ENCODE data around the gene SV2B. TPM values are rescaled to one million over a fixed set of nuclear protein-coding genes. Genes with fewer than 3 reads are reported as not detected.

Gene SV2B
- total RNA-seq, 2 donors from 2014 or later: 2.9 to 3.4 TPM

DNA sequence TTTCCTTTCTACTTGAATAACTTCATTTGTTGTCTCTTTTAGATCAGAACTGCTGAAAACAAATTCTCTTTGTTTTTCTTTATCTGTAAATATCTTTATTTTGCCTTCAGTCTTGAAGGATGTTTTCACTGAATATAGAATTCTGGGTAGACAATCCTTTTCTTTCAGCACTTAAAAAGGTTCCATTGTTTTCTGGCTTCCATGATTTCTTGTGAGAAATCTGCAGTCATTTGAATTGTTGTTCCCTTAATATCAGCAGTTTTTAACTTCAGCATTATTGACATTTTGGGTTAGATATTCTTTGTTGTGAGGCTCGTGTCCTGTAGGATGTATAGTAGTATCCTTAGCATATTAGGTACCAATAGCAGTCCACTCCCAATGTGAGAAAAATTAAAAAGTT lies 65.8 kb downstream of the SV2B start:
- intact Hi-C loops (cut with DNase I): no loop called here
- no peak for DNase-seq (ENCODE audit: low spot score)

DNA sequence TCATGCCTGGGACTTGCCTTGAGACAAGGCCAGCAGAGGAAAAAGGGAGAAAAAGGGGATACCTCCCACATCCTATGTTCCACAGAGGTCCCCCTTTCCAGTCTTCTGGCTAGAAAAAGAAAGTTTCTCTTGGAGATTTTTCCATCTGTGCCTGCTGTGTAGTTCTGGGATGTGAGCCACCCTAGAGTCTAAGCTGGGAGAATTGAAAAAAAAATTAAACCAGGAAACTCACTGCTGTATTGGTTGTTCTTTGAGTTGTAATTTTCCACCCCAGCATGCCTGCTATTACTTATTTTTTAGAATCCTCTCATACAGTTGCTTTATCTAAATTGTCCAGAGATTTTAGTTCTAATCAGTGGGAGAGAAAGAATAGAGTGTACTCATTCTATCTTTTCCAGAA lies 68.4 kb downstream of the SV2B start:
- DNase-seq (ENCODE audit: low spot score): no peak
- intact Hi-C loops (cut with DNase I): no loop called here

DNA sequence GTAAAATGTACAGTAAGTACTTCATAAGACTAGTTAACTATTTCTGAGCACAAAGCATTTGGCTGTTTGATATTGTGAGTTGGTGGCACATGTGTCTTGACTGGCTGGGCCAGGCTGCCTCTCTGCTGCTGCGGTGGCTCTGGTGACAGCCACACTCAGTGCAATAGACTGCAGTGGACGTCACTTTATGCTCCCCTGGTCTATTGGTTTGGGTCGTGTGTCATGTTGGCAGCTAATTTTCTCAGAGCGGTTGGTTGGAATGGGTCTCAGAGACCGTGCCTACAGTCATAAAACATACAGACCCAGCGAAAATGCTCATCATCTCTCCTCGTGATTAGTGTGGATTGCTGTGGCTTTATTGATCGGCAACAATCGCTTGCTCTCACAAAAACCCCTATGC lies 71.3 kb downstream of the SV2B start:
- intact Hi-C loops (cut with DNase I): no loop called here
- DNase-seq (ENCODE audit: low spot score): no peak

DNA sequence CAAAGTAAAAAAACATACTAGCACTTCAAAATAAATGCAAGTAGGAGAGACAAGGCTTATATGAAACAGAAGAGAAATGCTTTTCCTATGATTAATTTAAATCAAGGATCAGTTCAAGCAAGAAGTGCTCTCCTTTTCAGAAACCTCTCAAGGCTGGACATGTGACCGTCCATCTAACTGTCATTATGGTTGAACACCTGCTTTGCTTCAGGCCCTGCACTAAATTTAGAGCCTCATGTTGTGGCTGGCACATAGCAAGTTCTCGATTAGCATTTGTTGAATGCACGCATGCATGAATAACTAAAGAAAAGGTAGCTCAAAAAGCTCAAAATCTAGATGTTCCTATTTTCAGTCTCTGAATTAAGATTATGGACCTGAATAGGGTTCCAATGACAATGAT lies 82.0 kb downstream of the SV2B start:
- intact Hi-C loops (cut with DNase I): no loop called here
- no peak for DNase-seq (ENCODE audit: low spot score)

DNA sequence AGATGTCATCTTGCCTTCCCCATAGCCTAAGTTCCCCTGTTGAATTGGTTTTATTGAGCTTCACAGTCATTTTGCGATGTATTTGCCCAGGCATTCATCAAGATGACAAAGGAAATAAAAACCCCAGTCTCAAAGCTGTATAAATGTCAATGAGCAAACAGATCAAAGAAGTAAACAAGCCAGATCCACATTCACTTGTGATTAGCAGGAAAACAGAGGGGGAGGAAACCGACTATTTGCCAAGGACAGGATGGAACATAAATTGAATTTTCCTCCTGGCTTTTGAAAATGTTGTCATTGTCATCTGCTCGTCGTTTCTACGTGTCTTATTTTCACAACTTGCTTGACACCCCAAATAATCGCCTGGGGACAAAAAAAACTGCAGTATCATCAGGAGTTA lies 83.5 kb downstream of the SV2B start:
- intact Hi-C loops (cut with DNase I): no loop called here
- DNase-seq (ENCODE audit: low spot score): no peak

DNA sequence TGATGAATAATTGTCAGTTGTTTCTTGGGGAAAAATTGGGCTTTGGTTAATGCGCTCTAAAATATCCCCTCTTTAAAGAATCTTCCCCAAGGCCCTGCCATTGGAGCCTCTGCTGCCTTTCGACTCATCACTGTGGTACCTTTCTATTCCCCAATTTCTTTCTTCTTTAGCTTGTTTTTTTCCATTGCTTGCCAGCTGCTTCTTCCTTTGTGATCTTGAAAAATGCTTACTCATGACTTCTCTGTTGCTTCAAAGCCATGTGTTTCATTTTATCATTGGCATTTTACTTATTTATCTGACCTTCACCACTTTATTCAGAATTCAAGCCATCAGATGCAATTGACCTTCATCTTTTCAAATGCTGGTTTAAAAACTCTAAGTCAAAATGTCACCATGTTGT lies 84.4 kb downstream of the SV2B start:
- intact Hi-C loops (cut with DNase I): no loop called here

DNA sequence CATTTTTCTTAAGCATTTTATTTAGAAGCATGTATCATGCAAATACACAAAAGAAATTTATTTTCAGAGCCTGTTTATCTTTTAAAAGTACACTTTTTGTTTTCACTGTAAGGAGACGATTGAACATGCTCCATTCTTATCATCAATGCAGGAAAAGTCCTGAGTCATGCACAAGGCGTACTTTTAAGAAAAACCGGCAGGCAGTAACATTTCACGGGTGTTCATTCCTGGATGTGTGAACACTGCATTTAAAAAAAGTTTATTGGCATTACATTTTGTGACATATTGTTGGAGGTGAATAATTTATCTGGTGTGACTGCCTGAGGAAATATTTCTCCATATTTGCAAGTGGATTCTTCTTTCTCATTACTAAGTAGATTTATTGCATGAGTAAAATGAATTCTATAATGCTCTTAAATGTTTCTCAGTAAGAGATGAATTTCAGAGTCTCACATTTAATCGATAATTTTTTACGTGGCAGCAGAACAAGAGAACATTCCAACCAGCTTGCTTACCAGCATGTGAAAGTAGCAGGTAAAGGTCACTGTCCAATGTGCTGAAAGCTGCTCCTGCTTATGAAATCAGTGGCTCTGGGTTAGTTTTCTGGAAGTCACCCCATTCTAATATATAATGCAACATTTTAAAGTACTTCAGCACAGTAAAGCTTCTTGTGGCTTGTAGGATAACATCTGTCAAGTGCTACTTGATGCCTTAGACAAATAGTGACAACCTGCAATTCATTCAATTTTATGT lies 87.0 kb downstream of the SV2B start:
- DNase-seq (ENCODE audit: low spot score): no peak
- intact Hi-C loops (cut with DNase I): no loop called here

More for the DNA sequence above, 84.4 kb downstream of the SV2B start:
- DNase-seq (ENCODE audit: low spot score): no peak

DNA sequence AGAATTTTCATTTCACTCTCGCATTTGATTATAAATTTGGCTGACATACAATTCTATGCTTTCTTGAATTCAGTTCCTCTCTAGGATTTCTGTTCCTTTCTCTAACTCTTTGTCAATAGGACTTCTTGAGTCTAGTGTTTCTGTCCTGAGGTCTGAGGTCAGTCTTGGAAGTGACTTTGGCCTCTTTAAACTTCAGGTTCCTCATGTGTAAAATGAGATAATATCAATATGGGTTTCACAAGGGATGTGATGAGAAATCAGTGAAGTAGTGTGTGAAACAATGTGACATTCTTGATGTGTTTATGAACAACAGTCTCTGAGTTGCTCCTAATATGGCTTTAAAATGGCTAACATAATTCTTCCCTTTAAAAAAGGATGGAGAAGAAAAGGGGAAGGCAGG lies 92.2 kb downstream of the SV2B start:
- no peak for DNase-seq (ENCODE audit: low spot score)
- intact Hi-C loops (cut with DNase I): no loop called here

DNA sequence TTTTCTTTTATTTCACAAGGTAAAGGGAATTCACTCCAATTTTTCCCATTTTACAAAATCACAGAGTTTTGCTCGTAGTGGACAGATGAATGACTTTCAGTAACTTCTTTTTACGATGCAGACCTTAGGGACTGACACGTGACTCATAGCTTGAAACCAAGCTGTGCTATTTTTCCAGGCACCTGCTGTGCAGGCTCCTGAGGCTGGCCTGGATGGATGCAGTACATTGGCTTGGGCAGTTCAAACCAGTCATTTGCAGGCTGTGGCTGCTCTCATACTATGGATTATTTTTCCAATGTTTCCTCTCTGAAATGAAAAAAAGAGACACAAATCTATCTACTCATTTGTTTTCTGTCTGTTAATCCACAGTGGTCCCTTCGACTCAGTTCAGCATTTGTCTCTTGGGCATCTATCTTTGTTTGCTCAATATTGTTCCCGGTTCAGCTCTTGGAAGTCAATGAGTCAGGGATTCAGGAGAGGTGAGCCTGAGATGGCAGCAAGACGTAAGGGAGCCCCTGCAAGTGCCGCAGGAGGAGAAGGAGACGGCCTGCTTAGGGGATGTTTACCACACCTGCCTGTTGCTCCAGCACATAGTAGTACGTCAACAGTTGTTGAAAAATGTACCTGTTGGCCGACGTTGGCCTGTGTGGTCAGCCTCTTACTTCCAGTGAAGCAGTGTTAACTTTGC lies 92.8 kb downstream of the SV2B start:
- intact Hi-C loops (cut with DNase I): no loop called here
- no peak for DNase-seq (ENCODE audit: low spot score)

DNA sequence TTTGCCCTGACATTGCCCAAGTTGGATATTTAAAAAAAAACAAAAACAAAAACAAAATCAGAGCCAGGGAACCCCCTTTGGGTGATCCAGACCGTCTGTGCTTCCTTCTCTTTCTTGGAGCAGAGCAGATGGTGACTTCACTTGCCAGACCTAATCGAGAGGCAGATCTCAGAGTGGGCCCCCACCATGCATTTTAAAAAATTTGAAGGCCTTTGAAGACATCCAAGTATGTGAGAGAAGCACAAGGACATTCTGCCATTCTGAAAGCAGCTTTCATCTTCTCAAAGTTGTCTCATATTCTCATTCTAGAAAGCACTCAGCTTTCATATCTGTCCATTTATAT lies 93.3 kb downstream of the SV2B start:
- DNase-seq (ENCODE audit: low spot score): no peak
- intact Hi-C loops (cut with DNase I): no loop called here

DNA sequence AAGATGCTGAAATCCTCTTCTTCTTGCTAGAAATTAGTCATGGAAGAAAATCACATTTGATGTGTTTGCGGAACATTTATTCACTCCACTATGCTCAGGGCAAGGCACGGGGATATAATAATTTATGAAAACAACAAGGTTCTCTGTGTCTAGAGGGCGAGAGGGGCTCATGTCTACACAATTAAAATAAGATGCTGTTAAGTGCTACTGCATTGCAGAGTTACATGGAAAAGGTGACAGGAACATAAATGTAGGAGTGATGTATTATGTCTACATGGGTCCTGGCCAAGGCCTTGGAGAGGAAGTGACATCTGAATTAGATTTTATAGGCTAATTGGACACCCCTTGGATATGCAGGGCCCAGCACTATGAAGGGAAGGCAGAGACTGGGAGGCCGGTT lies 96.1 kb downstream of the SV2B start:
- no peak for DNase-seq (ENCODE audit: low spot score)
- intact Hi-C loops (cut with DNase I): no loop called here

DNA sequence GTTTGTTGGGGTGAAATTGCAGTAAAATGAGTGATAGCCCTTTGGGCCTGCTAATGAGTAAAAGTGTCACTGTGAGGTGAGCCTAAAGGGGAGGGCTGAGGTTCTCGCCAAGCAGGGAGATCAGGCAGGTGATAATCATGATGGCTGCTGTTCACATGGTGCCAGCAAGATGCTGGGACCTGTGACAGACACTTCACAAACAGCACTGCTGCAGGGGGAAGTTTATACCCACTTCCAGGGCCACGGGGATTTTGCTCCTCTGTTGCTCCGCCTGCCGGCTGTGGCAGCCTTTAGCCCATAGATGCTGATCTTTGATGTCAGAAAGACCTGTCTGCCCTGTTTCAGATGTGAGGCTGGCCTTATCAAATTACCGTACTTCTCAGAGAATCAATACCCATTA lies 96.7 kb downstream of the SV2B start:
- intact Hi-C loops (cut with DNase I): no loop called here
- no peak for DNase-seq (ENCODE audit: low spot score)

DNA sequence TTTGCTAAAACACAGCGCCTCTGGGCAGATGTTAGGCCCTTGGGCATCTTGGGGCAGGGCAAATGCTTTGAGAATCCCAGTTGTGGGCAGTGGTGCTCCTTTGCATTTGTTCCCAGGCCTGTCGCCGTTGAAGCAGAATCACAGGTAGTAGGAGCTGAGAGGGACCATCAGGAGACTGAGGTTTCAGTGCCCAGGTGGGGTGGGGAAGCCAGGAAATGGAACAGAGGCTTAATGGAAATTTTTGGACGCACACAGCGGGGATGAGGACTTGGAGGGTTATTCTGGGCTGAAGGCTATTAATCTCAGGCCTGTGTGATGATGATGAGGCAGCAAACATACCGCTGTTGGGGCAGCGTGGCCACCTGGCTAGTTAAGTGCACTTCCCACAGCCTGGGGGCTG lies 99.5 kb downstream of the SV2B start:
- DNase-seq (ENCODE audit: low spot score): no peak
- intact Hi-C loops (cut with DNase I): no loop called here

DNA sequence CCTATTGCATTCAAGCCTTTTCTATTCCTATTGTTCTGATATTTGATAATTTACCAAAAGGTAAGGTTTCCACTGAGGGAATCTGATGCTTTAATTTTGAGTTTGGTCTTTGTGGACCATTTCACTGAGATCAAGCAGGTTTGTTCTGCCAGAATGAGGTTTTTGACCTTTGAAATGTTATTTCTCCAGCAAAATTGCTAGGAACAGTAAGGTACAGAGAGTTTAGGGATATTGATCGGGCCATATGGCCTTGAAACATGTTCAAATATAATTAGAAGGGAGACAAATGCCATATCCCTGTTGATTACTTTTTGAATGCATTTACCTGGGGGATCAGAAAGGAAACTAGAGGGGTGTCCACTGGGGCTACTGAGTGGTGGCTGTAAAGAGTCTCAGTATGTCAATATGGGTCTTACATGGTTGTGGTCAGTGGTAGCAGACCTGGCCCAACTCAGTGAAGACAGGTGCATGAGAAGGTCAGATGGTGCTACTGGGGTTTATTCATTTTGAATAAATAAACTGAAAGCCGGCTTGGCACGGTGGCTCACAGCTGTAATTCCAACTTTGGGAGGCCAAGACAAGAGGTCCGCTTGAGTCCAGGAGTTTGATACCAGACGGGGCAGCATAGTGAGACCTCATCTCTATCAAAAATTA lies 100.2 kb downstream of the SV2B start:
- intact Hi-C loops (cut with DNase I): no loop called here
- DNase-seq (ENCODE audit: low spot score): no peak

DNA sequence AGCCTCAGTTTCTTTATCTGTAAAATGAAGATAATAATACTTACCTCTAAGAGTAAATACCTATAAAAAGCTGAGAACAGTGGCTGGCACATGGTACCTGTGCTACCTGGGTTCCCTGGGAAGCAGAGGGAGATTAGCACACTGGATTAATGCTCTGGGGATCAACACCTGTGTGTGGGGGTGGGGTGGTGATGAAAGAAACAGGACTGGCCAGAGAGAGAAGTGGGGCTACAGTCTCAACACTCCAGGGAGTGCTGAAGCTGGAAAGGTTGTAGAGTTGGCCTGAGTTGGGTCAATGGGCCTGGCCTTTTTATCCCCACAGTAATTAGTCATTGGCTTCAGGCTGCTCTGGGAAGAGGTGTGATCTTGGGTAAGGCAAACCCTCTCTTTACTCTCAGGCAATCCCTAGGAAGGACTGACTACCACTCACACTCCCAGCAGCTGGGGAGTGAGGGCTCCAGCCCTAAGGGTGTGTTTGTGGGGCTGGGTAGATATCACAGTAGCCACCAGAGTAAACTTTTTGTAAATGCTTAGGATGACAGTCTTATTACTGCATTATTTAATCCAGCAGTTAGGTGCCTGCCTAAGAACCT lies 102.5 kb downstream of the SV2B start:
- DNase-seq (ENCODE audit: low spot score): no peak
- intact Hi-C loops (cut with DNase I): no loop called here

DNA sequence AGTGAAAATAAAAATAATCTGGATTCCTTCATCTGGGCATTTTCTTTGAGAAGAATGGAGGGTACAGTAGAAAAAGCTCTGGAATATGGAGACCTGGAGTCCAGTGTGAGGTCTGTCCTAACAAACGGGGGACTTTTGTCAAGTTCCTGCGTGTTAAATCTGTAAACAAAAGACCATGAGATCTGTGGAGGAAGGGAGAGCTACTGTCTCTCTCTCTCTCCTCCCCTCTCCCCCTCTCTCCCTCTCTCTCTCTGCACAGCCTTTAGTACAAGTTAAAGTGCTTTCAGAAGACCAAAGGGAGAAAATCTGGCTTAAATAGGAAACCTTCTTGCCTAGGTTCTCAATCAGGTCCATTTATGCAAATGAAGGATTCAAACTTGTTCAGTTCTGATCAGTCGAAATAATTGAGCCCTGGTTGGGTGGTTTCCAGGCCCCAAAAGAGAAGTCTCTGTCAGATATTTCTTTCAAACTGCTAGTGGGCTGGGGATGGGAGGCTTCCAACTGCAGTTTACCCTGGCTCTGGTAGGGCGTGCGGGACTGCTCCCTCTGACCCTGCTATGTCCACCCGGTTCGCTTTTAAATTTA lies 103.7 kb downstream of the SV2B start:
- intact Hi-C loops (cut with DNase I): no loop called here
- DNase-seq (ENCODE audit: low spot score): no peak

DNA sequence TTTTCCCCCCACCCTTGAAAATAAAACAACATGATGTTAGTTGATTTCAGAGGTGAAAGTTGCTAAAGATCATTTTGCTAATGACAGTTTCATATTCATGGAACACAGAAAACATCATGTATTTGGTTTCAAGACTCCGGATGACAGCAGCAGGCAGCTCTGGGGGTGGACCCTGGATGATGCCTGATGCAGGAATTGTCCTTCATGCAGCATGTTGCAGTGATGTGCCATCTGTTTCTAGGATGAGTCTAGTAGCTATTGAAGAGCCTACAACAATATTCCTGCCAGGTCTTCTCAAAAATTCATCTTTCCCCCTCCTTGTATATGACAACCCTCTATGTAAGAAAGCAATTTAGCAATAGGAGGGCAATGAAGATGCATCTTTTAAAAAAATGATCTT lies 108.3 kb downstream of the SV2B start:
- intact Hi-C loops (cut with DNase I): no loop called here
- DNase-seq (ENCODE audit: low spot score): no peak

DNA sequence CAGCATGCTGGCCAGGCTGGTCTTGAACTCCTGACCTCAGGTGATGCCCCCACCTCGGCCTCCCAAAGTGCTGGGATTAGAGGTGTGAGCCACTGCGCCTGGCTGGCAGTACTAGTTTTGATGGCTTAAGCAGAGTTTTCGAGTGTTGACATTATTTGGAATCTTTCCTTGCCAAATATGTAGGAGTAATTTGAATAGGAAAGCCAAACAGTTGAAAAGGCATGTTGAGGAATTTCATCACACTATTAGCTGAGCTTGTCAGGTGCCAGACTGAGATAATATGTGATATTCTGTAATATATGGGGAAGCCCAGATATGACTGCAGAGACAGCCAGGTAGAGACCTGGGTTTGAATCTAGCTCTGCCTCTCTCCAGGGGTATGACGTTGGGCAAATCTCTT lies 109.3 kb downstream of the SV2B start:
- no peak for DNase-seq (ENCODE audit: low spot score)
- intact Hi-C loops (cut with DNase I): no loop called here

DNA sequence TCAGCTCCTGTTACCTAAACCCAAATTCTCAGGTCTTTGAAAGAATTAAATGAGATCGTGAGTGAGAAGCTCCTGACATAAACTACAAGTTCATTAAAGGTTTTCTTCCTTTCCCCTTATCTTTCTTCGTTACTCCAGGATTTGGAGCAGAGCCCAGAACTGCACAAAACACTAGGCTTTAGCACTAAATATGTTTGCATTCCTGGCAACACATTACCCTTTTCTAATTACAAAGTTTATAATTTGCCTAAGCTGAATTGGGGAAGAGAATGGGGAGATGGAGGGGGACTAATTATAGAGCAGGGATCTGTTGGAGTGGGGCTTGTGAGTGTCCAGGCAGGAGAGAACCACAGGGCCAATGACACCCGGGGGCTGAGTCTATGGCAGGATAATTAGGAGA lies 109.7 kb downstream of the SV2B start:
- DNase-seq (ENCODE audit: low spot score): no peak
- intact Hi-C loops (cut with DNase I): no loop called here
